HepG2 (cell line): Measurements from ENCODE around the gene SLFNL1. TPM values are rescaled to one million over a fixed set of nuclear protein-coding genes. Genes with fewer than 3 reads are reported as not detected.

ENCODE experiments used
- ASH2L ChIP-seq: fragments of 300-600, 200-600 bp; sonication (generic); IDR thresholded peaks from 2 replicates; pipeline ENCODE4 v1.7.0; 2017; ENCODE audit warnings: low read depth, mild to moderate bottlenecking, moderate library complexity, mixed read lengths, low read length; ENCODE audit not compliant: insufficient read length
- CBX2 ChIP-seq, 2 experiments: fragments of 200-600 bp in 1 of 2; sonication (generic); formaldehyde crosslinking in 1 of 2; IDR thresholded peaks; 2 replicates each; pipeline versions ENCODE4 v1.7.0 to v1.8.1; 2018 to 2022; ENCODE audit warnings: low read depth in 2 of 2, low read length in 1 of 2, mild to moderate bottlenecking in 1 of 2, missing genetic modification reagents in 1 of 2
- CREBL2 ChIP-seq: sonication (generic); formaldehyde crosslinking; IDR thresholded peaks from 2 replicates; pipeline ENCODE4 v1.8.1; 2023; ENCODE audit warnings: missing genetic modification reagents, mild to moderate bottlenecking, borderline replicate concordance
- HMGXB4 ChIP-seq, 2 experiments: sonication (generic) in 1 of 2; formaldehyde crosslinking in 1 of 2; IDR thresholded peaks; 2 replicates each; pipeline versions ENCODE4 v1.4.0 to v1.6.1; 2018 to 2020; ENCODE audit warnings: missing genetic modification reagents in 2 of 2, borderline replicate concordance in 1 of 2, low read depth in 1 of 2, mild to moderate bottlenecking in 1 of 2, missing biosample characterization in 1 of 2
- MAFG ChIP-seq: sonication (generic); formaldehyde crosslinking; IDR thresholded peaks from 2 replicates; pipeline ENCODE4 v1.5.1; 2020; ENCODE audit warnings: mild to moderate bottlenecking, missing genetic modification reagents
- REST ChIP-seq, 2 experiments: IDR thresholded peaks; 2 replicates each; pipeline ENCODE4 v1.6.1; 2011 to 2012; ENCODE audit warnings: low read length in 2 of 2, borderline replicate concordance in 1 of 2, low read depth in 1 of 2, mild to moderate bottlenecking in 1 of 2, moderate library complexity in 1 of 2
- SNAI1 ChIP-seq: sonication (generic); formaldehyde crosslinking; IDR thresholded peaks from 2 replicates; pipeline ENCODE4 v1.5.0; 2020; ENCODE audit warnings: mild to moderate bottlenecking, missing genetic modification reagents, borderline replicate concordance
- ZBTB7B ChIP-seq: sonication (generic); formaldehyde crosslinking; IDR thresholded peaks from 2 replicates; pipeline ENCODE4 v1.4.0; 2020; ENCODE audit warnings: missing genetic modification reagents
- ZNF17 ChIP-seq: sonication (generic); formaldehyde crosslinking; IDR thresholded peaks from 2 replicates; pipeline ENCODE4 v1.5.0; 2020; ENCODE audit warnings: mild to moderate bottlenecking, missing genetic modification reagents
- ZNF235 ChIP-seq: sonication (generic); formaldehyde crosslinking; IDR thresholded peaks from 2 replicates; pipeline ENCODE4 v1.8.1; 2023; ENCODE audit warnings: mild to moderate bottlenecking, missing genetic modification reagents, borderline replicate concordance
- ZNF318 ChIP-seq: sonication (generic); formaldehyde crosslinking; IDR thresholded peaks from 2 replicates; pipeline ENCODE4 v1.4.0; 2020; ENCODE audit warnings: mild to moderate bottlenecking, missing genetic modification reagents
- ZNF343 ChIP-seq: sonication (generic); formaldehyde crosslinking; IDR thresholded peaks from 2 replicates; pipeline ENCODE4 v1.4.0; 2020; ENCODE audit warnings: mild to moderate bottlenecking, missing genetic modification reagents
- polyA plus RNA-seq, 8 experiments: library from polyadenylated mRNA; depleted of rRNA in 3 of 8; stranded (reverse) in 7 of 8; unstranded in 1 of 8; fragments of >200 nt; fragmentation: Illumina TruSeq in 4 of 8; extraction: Trizol in 4 of 8; gene quantifications; 2 replicates each; pipeline versions ENCODE4 v1.2.1 to v1.2.3, GENCODE V29; 2011 to 2016; ENCODE audit warnings: low read depth in 4 of 8, missing spikeins in 1 of 8, mixed read lengths in 1 of 8; ENCODE audit not compliant: insufficient read depth in 1 of 8
- total RNA-seq, 5 experiments: library from RNA; depleted of rRNA; stranded (reverse); fragments of >200 nt; fragmentation: Illumina TruSeq; extraction: Trizol; gene quantifications; 2 replicates each; pipeline ENCODE4 v1.2.3, GENCODE V29; 2016; ENCODE audit warnings: low read depth in 1 of 5

The SLFNL1 gene
- total and polyA plus RNA-seq, 2 of the 13 experiments (the other 11 are each of a cell fraction or from before 2014, with no cell fraction given) = 0.07 to 0.20 TPM

- TF ChIP-seq REST (IDR thresholded peaks at IDR 0.05; ENCODE audit: borderline replicate concordance in 1 of 2, low read depth in 1 of 2, low read length in 2 of 2) (0 out of 4 replicates have a peak, but pooled peaks of 1 of the 2 experiments have one; percentile 31), SNAI1 (CRISPR knock-in tag) (no peak), CBX2 (IDR thresholded peaks at IDR 0.05; ENCODE audit: low read depth, low read length) (no peak), CBX2 (CRISPR knock-in tag; IDR thresholded peaks at IDR 0.05; ENCODE audit: low read depth) (no peak), ZNF318 (no peak), HMGXB4 (CRISPR knock-in tag; IDR thresholded peaks at IDR 0.05; ENCODE audit: borderline replicate concordance in 1 of 2, low read depth in 1 of 2) (0 out of 4 replicates have a peak, but pooled peaks of 1 of the 2 experiments have one; percentile 20), ZNF343 (CRISPR knock-in tag) (no peak), ZNF17 (CRISPR knock-in tag) (no peak), ZNF235 (CRISPR knock-in tag) (0 out of 2 replicates have a peak, but pooled peaks have one; percentile 69), ZBTB7B (peak; percentile 37; the same call in 1 of the 2 replicates), CREBL2 (CRISPR knock-in tag) (no peak), ASH2L (peak; percentile 85), MAFG (CRISPR knock-in tag) (no peak)
Measured at GRCh38 chr1:40979241-40980067, 42.1 kb downstream of the SLFNL1 start, which contains the start of gene CTPS1 (continued).
